Testis (tissue), 2 donors: Measurements from ENCODE around the gene CRYL1.

Experiments used
- POLR2A ChIP-seq: fragments of 450-650 bp; IDR thresholded peaks from one replicate; pipeline ENCODE4 v1.6.1; 2017; ENCODE audit warnings: antibody characterized with exemption, mild to moderate bottlenecking, moderate library complexity
- TF ChIP-seq, protein P1 (sequence below), 3 experiments: fragments of 450-650 bp in 2 of 3; fragments of 200-600 bp in 1 of 3; sonication (generic) in 1 of 3; IDR thresholded peaks; one replicate each; pipeline ENCODE4 v1.5.1; 2016 to 2019; ENCODE audit warnings: antibody characterized with exemption in 3 of 3, mild to moderate bottlenecking in 2 of 3, moderate library complexity in 1 of 3

DNA sequence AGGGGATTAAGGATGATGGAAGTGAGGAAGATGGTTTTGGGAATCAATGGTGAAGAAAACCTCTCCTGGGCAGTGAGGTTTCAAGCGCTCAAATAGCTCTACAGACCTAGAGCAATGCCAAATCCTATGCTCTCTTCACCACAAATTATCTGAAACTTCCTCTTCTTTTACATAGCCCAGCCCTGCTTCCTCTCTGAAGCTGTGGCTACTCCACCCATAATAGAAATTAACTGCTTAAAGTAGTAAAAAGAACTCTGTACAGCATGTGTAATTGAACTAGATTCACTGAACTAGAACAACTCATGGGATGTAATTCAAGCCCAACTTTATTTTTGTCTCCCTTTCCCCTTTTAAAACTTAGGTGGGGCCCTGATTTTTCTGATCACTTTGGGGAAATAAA lies 20.9 kb upstream of the CRYL1 start:
- TF ChIP-seq, protein P1, sequence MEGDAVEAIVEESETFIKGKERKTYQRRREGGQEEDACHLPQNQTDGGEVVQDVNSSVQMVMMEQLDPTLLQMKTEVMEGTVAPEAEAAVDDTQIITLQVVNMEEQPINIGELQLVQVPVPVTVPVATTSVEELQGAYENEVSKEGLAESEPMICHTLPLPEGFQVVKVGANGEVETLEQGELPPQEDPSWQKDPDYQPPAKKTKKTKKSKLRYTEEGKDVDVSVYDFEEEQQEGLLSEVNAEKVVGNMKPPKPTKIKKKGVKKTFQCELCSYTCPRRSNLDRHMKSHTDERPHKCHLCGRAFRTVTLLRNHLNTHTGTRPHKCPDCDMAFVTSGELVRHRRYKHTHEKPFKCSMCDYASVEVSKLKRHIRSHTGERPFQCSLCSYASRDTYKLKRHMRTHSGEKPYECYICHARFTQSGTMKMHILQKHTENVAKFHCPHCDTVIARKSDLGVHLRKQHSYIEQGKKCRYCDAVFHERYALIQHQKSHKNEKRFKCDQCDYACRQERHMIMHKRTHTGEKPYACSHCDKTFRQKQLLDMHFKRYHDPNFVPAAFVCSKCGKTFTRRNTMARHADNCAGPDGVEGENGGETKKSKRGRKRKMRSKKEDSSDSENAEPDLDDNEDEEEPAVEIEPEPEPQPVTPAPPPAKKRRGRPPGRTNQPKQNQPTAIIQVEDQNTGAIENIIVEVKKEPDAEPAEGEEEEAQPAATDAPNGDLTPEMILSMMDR (IDR thresholded peaks at IDR 0.05): no peak
- TF ChIP-seq POLR2A: no peak
